BLaER1 treated with 17β-estradiol and CSF1 and Interleukin-3, amounts not matched to agents 10 nM and 100 nM (cell line): ENCODE measurements around the gene KRTAP4-2.
"Not testable (repeated sequence)": the region's sequence is repeated elsewhere in the genome, so short reads cannot be mapped to it uniquely, and the experiment has no call there.

Experiments
- H3K27ac ChIP-seq, 11 experiments: shearing (Covaris generic); formaldehyde crosslinking; 2 replicates each; pipeline ENCODE4 v1.8.1; 2022
- H3K27me3 ChIP-seq, 11 experiments: shearing (Covaris generic); formaldehyde crosslinking; 2 replicates each; pipeline ENCODE4 v1.8.1; 2022
- H3K36me3 ChIP-seq, 11 experiments: shearing (Covaris generic); formaldehyde crosslinking; 2 replicates each; pipeline ENCODE4 v1.8.1; 2022
- H3K4me1 ChIP-seq, 10 experiments: shearing (Covaris generic); formaldehyde crosslinking; 2 replicates each; pipeline ENCODE4 v1.8.1; 2022
- H3K4me2 ChIP-seq, 11 experiments: shearing (Covaris generic); formaldehyde crosslinking; 2 replicates each; pipeline ENCODE4 v1.8.1; 2022
- H3K4me3 ChIP-seq, 10 experiments: shearing (Covaris generic); formaldehyde crosslinking; 2 replicates each; pipeline ENCODE4 v1.8.1; 2022
- H3K9ac ChIP-seq, 11 experiments: shearing (Covaris generic); formaldehyde crosslinking; 2 replicates each; pipeline ENCODE4 v1.8.1; 2022
- H3K9me3 ChIP-seq, 11 experiments: shearing (Covaris generic); formaldehyde crosslinking; replicated peaks in 1 of 11; 2 replicates each; pipeline ENCODE4 v1.8.1; 2022
- H4K20me1 ChIP-seq, 11 experiments: shearing (Covaris generic); formaldehyde crosslinking; 2 replicates each; pipeline ENCODE4 v1.8.1; 2022
- Cebpa-rat ChIP-seq, 11 experiments: shearing (Covaris generic); IDR thresholded peaks; 2 replicates each; pipeline ENCODE4 v1.8.1; 2022

The KRTAP4-2 gene

DNA sequence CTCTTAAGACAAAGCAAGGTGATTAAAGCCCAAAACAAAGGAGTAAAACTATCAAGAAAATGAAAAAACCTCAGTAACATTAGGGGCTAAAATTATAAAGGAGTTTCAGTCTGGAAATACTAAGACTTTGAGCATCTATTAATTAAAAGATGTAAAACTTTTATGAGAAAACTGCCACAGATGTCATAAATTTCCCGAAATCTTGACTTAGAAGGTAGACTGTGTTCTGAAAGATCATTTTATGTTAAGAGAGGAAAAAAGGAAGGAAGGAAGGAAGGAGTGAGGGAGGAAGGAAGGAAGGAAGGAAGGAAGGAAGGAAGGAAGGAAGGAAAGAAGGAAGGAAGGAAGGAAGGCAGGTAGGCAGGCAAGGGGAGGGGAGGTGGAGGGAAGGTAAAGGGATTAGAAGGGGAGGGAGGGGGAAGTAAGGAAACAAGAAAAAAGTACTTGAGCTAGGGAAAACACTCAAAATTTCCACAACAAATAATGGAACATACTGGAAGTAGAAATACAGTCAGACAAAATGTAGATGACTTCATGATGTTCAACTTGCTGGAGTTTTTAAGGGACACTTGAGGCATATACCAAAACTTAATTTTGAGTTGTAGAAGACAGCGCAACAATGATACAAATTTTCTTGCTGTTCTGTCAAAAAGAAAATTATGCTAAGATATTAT lies 30.4 kb downstream of the KRTAP4-2 start:
- Histone ChIP-seq H3K27ac (no peak overlapping the region), H3K4me3 (no peak overlapping the region), H3K9me3 (peaks cover 18 to 25% (median 19%) of the 10 kb centered on the region in 11 experiments), H4K20me1 (no peaks in the 10 kb centered on the region), H3K27me3 (no peaks in the 10 kb centered on the region), H3K4me2 (no peak overlapping the region), H3K4me1 (no peaks in the 10 kb centered on the region), H3K36me3 (peaks cover 0 to 3% (median 0%) of the 10 kb centered on the region in 11 experiments; a peak in 1 of 22 replicates), H3K9ac (no peak overlapping the region)
- no peak for TF ChIP-seq Cebpa-rat (IDR thresholded peaks at IDR 0.05)

GRCh38 chr17:41145261-41145660 lies 32.8 kb downstream of the KRTAP4-2 start:
- Histone ChIP-seq H3K27me3 (no peaks in the 10 kb centered on the region), H3K27ac (no peak overlapping the region), H3K9ac (no peak overlapping the region), H4K20me1 (no peaks in the 10 kb centered on the region), H3K36me3 (peaks cover 0 to 3% (median 0%) of the 10 kb centered on the region in 11 experiments; a peak in 1 of 22 replicates), H3K9me3 (peaks cover 40 to 49% (median 43%) of the 10 kb centered on the region in 11 experiments), H3K4me3 (no peak overlapping the region), H3K4me2 (no peak overlapping the region), H3K4me1 (peaks cover 0 to 5% (median 0%) of the 10 kb centered on the region in 10 experiments; a peak in 2 of 20 replicates)
- no peak for TF ChIP-seq Cebpa-rat (IDR thresholded peaks at IDR 0.05)

GRCh38 chr17:41144846-41145245 lies 33.2 kb downstream of the KRTAP4-2 start:
- H3K27ac ChIP-seq = no peak overlapping the region
- no peaks in the 10 kb centered on the region for H4K20me1 ChIP-seq
- H3K9ac ChIP-seq = no peak overlapping the region
- no peak overlapping the region for H3K4me3 ChIP-seq
- H3K4me2 ChIP-seq = no peak overlapping the region
- H3K36me3 ChIP-seq = peaks cover 0 to 3% (median 0%) of the 10 kb centered on the region in 11 experiments; a peak in 1 of 22 replicates
- no peak for TF ChIP-seq Cebpa-rat (IDR thresholded peaks at IDR 0.05)
- peaks cover 0 to 5% (median 0%) of the 10 kb centered on the region in 10 experiments; a peak in 2 of 20 replicates for H3K4me1 ChIP-seq
- H3K27me3 ChIP-seq = no peaks in the 10 kb centered on the region
- peaks cover 44 to 53% (median 47%) of the 10 kb centered on the region in 11 experiments for H3K9me3 ChIP-seq

- H3K9me3 ChIP-seq = peaks cover 58 to 78% (median 71%) of the 10 kb centered on the region in 11 experiments
- peaks cover 0 to 5% (median 0%) of the 10 kb centered on the region in 10 experiments; a peak in 2 of 20 replicates for H3K4me1 ChIP-seq
- no peak for TF ChIP-seq Cebpa-rat (IDR thresholded peaks at IDR 0.05)
- no peaks in the 10 kb centered on the region for H4K20me1 ChIP-seq
- no peaks in the 10 kb centered on the region for H3K27me3 ChIP-seq
- no peak overlapping the region for H3K4me3 ChIP-seq
- no peak overlapping the region for H3K27ac ChIP-seq
- H3K9ac ChIP-seq = no peak overlapping the region
- H3K36me3 ChIP-seq = peaks cover 0 to 3% (median 0%) of the 10 kb centered on the region in 11 experiments; a peak in 1 of 22 replicates
- no peak overlapping the region for H3K4me2 ChIP-seq
Observed at GRCh38 chr17:41141361-41141760, 36.7 kb downstream of the KRTAP4-2 start.

DNA sequence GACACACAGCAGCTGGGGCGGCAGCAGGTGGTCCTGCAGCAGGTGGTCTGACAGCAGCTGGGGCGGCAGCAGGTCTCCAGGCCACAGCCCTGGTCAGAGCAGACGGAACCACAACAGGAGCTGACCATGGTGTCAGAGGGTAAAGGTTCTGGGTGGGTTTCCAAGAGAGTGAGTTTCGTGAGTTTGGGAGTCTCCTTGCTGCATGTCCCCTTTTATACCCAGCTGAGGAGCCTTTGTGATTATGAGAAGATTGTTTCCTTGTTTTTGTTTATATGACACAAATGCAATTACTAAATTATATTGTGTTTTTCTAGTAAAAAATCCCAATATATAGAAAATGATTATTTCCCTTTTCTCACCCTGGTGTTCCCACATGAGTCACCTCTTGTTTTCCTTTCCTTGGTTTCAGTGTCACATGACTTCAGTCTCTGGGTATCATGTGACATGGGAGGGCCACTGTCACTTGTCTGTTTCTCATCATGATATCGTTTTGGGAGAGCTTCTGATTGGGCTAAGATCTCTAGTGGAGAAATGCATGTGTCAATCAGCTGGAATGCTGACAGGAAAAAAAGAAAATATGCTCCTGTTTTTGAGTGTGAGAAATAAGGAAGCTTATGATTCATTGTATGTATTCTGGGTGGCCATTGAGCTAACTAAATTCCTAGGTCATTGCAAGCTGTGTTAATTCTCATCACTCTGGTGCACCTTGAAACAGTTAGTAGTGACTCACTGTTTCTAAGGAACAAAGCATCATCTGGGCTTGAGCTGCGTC lies 37.5 kb downstream of the KRTAP4-2 start, which contains the start of gene KRTAP4-6:
KRTAP4-6 (minus strand) TSS at position 185 of the 772 bp plus-strand sequence; CDS start at position 128, 57 bp downstream.
- Histone ChIP-seq H3K9me3 (peaks cover 58 to 79% (median 71%) of the 10 kb centered on the region in 11 experiments), H3K4me3 (no peak within 1 kb of the TSS), H3K27ac (no peak within 1 kb of the TSS)

DNA sequence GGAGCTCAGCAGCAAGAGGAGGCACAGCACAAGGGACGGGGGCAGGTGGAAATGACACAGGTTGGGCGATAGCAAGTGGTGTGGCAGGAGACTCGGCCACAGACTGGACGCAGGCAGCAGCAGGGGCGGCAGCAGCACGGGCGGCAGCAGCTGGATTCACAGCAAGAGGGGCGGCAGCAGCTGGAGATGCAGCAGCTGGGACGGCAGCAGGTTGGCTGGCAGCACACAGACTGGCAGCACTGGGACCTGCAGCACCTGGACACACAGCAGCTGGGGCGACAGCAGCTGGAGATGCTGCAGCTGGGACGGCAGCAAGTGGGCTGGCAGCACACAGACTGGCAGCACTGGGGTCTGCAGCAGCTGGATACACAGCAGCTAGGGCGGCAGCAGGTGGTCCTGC lies 38.2 kb downstream of the KRTAP4-2 start:
- H3K27me3 ChIP-seq, H3K4me2 ChIP-seq, H4K20me1 ChIP-seq, H3K9ac ChIP-seq, H3K36me3 ChIP-seq, H3K4me1 ChIP-seq, H3K27ac ChIP-seq, H3K4me3 ChIP-seq: not testable (repeated sequence)
- peaks cover 58 to 79% (median 71%) of the 10 kb centered on the region in 11 experiments for H3K9me3 ChIP-seq

More for the DNA sequence above, 37.5 kb downstream of the KRTAP4-2 start, which contains the start of gene KRTAP4-6:
- H3K9ac ChIP-seq = no peak within 1 kb of the TSS
- H4K20me1 ChIP-seq = no peaks in the 10 kb centered on the region
- peaks cover 0 to 5% (median 0%) of the 10 kb centered on the region in 10 experiments; a peak in 2 of 20 replicates for H3K4me1 ChIP-seq
- TF ChIP-seq Cebpa-rat (IDR thresholded peaks at IDR 0.05) = no peak
- peak within 1 kb of the TSS in 1 of 11 experiments; percentile 16; a peak in 1 of 22 replicates for H3K4me2 ChIP-seq
- H3K27me3 ChIP-seq = no peaks in the 10 kb centered on the region
- peaks cover 0 to 3% (median 0%) of the 10 kb centered on the region in 11 experiments; a peak in 1 of 22 replicates for H3K36me3 ChIP-seq

DNA sequence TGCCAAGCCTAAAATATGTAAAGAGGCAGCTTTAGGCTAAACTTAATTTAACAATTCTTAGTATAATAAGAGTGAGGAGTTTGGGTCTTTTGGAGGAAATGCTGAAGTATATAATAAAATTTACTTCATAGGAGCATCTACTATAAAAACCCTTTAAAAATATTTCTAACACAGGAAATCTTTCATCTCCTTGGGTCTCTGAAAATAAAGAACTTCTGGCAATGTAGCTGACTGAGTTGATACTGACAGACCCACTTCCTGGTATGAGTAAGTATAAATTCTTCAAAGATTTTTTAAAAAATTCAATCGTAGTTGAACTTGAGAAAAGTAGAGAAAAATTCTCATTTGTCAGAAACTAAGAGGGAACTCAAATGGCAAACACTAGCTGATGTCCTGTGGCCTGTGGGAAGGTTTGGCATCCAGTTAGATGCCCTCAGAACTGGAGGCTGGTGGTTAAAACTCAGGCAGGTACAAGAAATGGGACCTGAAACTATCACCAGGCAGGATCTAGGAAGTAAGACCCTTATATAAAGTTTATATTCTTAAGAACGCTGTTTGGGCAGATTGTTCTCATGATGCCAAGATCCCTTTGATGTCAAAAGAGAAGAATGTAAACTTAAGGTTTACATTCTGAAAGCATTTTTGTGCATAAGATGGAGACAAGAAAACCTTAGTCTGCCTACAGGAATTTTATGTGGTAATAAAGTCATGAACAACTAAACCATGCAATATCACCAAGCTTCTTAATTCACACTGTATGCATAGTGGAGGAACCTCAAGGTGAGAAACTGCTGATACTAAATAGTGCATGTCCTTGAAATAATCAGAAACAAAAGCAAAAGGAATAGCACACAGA lies 43.9 kb downstream of the KRTAP4-2 start:
- no peak overlapping the region for H3K9ac ChIP-seq
- H3K36me3 ChIP-seq = no peaks in the 10 kb centered on the region
- H3K27ac ChIP-seq = peak overlapping the region in 2 of 11 experiments; percentile 23 to 33; a peak in 3 of 22 replicates
- H3K27me3 ChIP-seq = no peaks in the 10 kb centered on the region
- peak overlapping the region; percentile 17 to 55 (median 36); a peak in 15 of 22 replicates for H3K4me2 ChIP-seq
- H3K4me3 ChIP-seq = no peak overlapping the region
- no peak for TF ChIP-seq Cebpa-rat (IDR thresholded peaks at IDR 0.05)
- peaks cover 9 to 33% (median 13%) of the 10 kb centered on the region in 10 experiments; a peak in 19 of 20 replicates for H3K4me1 ChIP-seq
- H3K9me3 ChIP-seq = peaks cover 9 to 27% (median 18%) of the 10 kb centered on the region in 11 experiments; a peak in 16 of 22 replicates
- H4K20me1 ChIP-seq = no peaks in the 10 kb centered on the region

DNA sequence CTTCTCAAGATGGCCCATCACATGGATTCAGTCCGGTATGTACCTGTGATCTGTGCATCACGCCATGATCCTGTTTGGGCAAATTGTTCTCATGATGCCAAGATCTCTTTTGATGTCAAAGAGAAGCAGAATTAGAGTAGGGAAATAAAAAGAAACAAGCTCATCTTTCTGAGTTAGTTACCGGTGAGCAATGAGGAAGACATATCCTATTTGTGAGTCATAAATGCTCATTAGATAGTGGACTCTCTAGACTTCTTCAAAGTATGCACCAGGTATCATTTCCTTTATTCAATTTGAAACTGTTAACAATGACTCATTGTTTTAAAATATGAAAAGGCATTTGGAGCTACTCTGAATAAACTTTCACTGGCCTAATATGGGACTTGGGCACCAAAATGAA lies 46.0 kb downstream of the KRTAP4-2 start:
- Histone ChIP-seq H3K36me3 (no peaks in the 10 kb centered on the region), H3K4me3 (no peak overlapping the region), H3K9me3 (peaks cover 0 to 9% (median 3%) of the 10 kb centered on the region in 11 experiments; a peak in 8 of 22 replicates), H3K27me3 (no peaks in the 10 kb centered on the region), H3K27ac (no peak overlapping the region), H3K4me2 (peak overlapping the region in 2 of 11 experiments; percentile 0 to 19; a peak in 2 of 22 replicates), H4K20me1 (no peaks in the 10 kb centered on the region), H3K4me1 (peaks cover 9 to 33% (median 13%) of the 10 kb centered on the region in 10 experiments; a peak in 19 of 20 replicates), H3K9ac (no peak overlapping the region)
- TF ChIP-seq Cebpa-rat (IDR thresholded peaks at IDR 0.05) = no peak
